ENCODE data around the gene KLF6.

The KLF6 gene

DNA sequence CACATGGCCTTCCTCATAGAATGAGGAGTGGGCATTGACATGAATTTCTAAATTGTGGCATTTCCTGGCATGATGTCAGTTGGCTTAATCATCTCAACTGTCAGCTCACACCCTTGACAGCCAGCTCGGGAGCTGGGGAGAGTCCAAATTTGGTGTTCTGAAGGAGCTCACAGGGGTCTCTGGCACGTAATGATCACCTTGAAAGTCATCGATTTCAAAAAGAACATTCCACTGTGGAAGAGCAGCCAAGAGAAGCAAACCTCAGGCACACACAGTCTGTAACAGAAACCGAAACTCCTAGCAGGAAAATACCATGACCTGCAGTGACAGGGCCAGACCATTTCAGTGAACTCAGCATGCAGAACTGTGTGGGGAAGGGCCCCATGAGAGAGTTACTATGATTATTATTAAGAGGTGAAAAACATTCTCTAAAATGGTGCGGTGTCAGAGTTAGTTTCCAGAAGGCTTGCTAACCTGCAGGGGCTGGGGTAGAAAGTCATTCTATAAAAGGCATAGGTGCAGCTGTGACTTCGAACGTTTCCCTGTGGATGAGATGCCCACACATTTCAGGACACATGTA is 26.4 kb upstream of the KLF6 start:
- DNase-seq = peak; percentile 89 to 98 (median 95)

DNA sequence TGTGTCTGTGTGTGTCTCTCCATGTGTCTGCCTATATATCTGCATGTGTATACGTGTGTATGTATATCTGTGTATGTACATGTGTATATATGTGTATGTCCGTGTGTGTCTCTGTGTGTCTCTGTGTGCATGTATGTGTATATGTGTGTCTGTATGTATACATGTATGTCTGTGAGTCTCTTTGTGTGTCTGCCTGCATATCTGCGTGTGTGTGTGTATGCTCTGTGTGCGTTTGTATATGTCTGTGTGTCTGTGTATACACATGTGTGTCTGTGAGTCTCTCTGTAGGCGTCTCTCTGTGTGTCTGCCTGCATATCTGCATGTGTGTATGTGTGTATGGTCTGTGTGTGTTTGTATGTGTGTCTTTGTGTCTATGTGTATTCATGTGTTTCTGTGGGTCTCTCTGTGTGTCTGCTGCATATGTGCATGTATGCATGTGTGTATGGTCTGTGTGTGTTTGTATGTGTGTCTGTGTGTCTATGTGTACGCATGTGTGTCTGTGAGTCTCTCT is 23.7 kb upstream of the KLF6 start:
- no peak for DNase-seq

DNA sequence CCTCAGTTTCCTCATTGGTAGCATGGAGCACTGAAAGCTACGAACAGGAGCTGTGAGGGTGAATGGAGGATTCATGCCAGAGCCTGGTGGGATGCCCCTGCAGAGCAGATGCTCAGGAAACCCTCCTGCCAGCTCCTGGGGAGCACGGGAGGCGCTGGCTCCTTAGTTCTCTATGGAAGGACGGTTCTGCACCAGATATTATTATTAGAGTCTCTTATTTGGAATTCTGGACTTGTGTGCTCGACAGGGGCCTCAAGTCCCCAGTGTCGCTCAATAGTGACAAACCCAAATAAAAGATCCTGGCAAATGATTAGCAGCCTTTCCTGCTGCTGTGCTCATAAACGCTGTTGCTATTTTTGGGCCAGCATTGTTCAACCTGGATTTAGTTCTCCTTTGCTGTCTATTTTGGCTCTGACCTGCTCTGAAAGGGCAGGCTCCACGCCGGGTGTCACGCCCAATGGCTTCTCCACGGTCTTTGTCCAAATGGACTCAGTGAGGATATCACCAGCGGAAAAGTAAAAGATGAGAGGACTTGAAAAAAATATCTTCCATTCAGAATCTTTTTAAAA is 23.0 kb upstream of the KLF6 start:
- DNase-seq = no peak

DNA sequence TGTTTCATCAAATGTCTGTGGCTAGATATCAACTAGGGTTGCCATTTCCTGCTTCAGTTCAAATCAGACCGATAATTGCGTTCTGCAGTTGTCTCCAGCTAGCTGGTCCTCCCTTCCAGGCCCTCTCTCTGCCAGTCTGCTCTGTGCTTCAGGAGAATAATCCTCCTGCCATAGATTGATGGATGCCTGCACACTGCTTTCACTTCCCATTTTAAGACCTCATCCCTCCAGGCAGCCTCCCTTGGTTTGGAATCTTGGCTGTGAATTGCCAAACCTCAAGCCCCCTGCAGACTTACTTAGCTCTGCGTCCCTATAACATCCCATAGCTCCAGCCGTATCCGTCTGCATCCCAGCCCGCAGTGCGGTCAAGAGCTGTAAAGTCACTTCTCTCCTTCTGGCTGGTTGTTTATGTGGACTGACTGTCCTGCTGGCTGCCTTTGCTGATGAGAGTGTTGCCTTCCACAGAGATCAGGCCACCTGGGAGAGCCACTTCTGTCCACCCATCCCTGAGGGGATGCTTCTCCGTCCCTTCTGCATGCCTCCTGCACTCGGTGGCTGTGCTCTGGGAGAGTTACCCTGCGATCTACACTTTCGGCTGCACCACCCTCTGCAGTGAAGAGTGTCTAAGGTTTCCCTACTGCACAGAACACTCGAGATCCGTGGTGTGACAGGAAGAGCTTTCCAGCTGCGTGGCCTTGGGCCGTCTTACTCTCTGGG is 22.4 kb upstream of the KLF6 start:
- DNase-seq = peak; percentile 43 to 61 (median 52)

DNA sequence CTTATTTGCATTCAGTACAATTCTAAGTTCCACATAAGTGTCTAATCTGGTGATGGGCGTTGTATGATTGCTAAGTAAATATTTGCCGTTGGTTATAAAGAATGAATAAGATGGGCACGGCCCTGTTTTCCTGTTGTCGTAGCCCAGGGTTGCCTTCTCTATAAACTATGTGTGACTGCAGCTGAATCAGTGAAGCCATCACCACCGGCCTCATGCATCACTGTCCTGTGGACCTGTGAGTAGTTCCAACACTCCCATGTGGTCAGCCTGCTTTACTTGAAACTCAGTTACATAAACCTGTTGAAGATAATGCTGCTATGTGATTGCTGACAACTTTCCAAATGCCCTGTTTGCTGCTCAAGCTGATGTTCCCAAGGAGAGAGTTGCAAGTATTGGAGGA is 21.6 kb upstream of the KLF6 start:
- DNase-seq = peak; percentile 66 to 78 (median 68)

DNA sequence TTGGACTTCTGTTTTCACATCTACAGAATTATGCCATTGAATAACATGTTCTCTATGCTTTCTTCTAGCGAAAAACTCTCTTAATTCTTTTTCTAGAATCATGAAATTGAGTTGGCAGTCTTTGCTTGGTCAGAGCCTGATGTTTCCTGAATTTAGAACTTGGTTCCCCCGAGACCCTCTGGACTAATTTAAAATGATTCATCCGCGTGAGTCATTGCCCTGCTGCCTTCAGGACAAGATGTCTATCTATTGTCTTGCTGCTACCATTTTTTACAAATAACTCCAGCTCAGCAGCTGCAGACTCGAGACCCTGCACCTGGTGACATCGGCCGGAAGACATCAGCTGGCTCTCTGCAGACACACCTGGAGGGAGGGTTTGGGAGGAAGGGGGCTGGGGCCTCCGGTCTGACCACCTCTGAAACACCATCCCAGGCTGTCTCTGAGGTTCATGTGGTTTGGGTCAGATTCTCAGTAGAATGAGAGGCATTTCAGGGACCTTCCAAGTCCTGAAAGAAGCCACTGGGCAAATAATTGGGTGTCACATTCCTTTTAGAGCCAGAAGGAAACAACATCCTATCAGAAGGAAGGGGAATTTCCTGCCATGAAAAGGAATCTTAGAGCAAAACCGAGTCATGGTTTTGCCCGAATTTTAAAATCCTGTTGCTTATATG is 20.9 kb upstream of the KLF6 start:
- DNase-seq = peak; percentile 84 to 97 (median 94)

DNA sequence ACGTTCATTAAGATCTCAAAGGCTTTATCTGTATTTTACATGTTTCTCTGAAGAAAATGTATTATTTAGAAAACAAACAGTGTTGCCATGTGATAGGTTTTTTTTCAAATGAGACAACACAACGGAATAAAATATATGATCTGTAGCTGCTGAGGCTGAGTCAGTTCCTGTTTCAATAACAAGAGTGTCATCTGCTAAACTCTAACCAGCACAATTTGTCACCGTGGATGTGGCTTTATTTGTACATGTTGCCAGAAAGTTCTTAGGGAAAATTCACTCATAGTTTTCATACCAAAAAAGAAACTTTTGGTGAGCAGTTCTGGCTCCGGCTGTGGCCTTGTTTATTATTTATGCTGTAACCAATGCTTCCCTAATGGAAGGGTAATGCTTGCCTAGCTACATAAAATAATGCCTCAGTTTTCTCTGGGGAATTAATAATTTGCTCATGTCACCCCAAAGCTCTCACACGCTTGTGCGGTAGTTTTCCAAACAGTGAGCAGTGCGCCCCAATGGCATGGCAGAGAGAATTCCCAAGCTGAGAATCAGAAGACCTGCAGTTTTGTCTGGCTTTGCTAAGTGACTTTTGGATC is 20.3 kb upstream of the KLF6 start:
- DNase-seq = peak; percentile 87 to 99 (median 96)

DNA sequence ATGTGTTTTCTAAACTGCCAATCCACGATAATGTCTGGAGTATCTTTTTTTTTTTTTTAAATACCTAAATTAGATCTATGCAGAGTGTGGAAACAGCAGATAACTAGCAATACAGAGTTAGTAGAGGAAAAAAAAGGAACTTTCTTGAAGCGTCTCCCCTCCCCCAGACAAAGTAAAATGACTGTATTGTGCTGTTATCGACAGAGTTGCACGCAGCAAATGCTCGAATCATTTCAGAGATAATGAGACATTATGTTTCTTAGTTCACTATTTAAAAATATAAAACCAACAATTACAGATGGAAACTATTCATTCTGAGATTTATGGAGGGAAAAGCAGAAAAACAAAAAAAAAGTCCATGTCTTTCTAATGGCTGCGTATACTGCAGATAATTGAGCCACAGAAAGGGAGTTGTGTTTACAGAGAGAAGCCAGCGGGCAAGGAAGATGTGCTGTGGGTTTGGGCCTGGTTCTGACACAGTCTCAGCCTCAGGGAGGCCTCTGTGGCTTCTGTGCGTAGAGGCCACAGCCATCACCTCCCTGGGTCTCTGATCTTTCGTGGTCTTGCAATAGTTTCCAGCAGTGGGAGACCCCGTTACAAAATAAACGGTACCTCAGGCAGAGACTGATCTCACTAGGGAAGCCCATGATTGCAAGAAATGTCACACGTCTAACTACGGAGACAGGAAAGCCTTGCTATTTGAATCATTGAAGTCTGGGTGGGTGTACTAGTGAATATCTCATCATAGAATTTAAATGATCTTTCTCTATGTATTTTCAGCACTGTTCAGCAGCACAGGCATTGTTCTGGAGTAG is 19.1 kb upstream of the KLF6 start:
- peak; percentile 92 to 99 (median 97) for DNase-seq

DNA sequence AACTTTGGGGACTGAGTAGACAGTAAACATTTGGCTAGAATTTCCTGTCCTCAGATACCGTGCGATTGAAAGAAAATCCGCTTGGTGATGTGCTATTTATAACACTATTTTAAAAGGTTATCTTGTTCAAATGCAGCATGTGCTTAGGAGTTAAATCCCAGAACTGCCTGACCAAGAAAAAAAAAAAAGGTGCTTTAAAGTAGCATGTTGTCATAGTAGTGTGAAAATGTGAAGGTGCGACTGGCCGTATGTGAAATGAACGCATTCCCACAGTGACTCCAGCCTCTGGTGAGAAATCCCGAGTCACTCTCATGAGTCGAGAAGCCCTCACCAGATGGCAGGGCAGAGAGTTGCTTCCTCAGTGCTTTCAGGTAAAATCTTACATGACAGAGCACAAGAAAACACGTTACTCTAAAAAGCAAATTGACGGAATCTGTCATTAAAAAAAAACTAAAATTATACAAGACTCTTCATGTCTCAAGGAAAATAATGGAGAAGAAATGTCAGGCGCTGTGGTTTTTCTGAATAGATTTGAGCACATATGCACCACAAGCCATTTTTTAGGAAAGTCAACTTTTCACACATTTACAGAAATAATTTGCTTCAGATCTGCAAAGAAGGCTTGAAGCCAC is 18.4 kb upstream of the KLF6 start:
- peak; percentile 80 to 84 (median 81) for DNase-seq

DNA sequence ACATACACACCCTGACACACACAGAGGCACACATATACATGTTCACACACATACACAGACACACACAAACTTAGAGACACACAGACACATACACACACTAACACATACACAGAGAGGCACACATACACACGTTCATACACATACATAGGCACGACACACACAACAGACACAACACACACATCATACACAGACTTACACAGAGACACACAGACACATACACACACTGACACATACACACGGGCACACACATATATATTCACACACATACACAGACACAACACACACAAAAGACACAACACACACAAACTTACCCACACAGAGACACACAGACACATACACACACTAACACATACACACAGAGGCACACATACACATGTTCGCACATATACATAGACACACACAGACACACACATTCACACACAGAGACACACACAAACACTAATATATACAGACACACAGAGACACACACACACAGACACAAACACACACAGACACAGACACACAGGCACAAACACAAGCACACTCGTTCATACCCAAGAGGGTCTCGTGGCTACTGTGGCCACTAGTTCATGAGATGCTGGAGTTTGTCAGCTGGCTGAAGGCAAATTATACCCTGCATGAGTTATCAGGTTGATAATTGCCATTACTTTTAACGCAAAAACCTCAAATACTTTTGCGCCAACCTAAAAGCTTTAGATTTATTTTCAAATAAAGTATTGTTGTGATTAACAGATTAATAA is 17.7 kb upstream of the KLF6 start:
- no peak for DNase-seq

DNA sequence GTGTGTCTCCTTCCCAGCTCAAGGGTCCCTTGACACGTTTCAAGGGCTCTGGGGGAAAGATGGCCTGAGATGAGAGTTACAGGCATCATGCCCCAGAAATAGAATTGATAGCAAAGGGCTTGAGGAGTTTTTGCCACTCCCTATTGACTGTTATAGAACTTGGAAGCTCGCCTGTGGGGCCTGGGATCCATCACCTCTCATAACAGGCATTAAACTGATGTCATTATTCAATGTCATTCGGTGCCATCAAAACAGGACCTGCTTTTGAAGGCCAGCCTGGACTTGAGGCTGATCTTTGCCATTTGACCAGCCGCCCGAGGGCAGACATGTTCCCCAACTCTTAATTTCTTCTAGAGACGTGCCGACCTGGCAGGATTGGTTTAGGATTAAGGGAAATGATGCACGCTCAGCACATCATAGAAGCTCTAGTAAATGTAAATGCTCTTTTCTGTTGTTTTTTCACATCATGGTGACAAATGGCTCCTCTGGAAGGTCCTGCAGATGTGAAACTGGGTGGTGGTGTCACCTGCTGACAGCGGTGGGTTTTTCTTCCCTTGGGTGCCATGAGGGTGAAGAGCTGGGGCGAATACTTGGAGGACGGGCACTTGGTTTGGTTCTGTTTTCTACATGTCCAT is 16.7 kb upstream of the KLF6 start:
- no peak for DNase-seq

DNA sequence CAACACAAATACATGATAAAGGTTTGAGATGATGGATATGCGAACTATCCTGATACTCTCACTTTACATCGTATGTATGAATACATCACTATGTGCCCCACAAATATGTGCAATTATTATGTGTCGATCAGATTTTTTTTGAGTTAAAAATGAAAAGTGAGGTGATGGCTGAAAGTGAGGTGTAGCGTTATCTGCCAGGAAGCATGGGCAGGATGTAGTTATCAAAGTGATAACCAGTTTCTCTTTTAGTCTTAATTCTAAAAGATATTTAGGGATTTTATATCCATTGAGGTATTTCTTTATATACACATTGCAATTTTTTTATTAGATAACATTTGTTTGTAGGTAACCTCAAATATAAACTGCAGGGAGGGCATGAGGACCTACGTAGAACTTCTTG is 15.6 kb upstream of the KLF6 start:
- DNase-seq = no peak

DNA sequence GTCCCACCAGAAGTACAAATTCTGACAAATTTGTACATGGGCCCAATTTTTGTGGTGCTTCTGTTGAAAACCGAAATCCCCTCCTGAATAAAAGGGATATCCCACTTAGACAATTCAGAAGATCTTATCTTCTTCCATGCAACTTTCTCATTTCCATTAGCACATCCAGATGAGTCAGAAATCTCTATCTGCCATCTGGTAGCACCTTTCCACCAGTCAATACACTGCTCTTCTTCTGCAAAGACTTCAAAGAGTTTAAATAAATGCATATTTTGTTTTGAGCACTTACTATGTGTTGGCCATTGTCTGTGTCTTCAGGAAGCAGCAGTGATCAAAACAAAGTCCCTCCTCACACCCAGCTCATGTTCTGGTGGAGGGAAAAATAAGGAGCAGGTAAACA is 12.7 kb upstream of the KLF6 start:
- DNase-seq = no peak

DNA sequence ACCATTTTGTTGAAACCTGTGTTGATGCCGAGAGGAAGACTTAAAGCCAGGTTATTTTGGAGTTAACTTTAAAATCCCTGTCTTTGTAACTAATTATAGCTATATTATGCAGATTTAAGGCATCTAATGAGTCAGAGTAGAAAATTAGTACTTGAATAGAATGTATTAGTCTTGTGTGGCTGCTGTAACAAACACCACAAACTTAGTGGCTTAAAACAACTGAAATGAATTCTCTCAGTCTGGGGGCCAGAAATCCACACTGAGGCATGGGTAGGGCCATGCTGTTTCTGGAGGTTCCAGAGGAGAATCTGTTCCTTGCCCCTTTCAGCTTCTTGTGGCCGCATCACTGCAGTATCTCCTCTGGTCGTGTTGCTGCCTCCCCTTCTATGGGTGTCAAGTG is 8.5 kb upstream of the KLF6 start:
- DNase-seq = no peak

DNA sequence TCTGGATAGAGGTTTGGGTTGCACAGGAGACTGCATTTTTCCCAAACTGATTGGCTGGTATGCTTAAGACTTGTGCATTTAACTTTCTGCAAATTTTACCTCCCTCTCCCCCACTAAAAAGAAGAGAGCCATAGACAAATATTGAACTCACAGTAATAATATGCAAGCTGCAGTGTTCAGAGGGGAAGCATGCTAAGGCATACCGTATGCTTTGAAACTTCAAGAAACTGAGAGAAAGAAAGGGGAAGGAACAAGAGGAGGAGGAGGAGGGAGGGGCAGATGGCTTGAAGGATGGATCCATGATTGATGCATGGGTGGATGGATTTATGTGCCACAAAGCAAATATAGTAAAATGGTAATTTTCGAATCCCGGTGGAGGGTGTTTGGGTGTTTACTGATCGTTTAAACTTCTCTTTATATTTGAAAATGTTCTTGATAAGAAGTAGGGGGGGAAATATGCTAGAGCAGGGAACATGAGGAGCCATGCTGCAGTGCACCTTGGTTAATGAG is 7.8 kb upstream of the KLF6 start:
- DNase-seq = peak in 1 of 3 donors; percentile 9

DNA sequence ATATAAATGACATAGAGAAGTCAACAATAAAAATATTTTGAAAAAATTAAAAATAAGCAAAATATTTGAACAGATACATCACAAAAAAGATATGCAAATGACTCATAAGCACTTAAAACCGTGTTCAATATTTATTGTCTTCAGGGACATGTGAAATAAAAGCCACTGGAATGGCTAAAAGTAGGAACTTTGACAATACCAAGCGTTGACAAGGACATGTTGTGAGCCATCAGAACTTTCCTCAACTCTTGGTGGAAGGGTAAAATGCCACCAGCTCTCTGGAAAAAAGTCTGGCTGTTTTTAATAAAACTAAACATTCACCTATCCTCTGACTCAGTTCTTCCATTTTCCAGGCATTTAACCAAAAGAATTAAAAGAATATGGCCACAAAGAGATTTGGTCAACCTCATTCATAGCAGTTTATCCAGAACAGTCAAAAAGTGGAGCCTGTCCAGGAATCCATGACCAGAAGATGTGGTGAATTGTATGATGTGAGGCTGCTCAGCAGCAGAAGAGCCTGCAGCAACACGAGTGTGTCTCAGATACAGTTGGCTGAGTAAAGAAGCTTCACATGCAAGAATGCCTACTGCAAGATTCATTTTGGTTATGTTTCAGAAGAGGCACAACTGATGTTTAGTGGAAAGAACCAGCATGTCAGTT is 7.1 kb upstream of the KLF6 start:
- DNase-seq = no peak

DNA sequence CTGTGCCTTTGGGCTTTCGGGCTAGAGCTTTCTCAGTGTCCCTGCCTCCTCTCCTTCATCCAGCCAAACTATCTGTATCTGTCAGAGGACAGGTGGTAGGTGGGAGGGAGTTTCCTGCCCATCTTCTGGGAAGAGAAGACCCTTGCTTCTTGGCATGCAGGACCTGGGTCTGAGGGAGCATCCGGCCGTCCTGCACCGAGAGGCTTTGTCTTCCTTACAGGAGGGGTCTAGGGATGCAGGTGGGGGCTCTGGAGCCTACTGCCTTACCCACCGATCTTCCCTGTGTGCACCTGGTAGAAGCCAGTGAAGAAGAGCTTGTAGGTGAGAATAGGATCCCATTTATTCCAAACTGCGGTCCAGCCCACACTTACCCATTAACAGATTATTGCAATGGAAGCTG is 5.8 kb upstream of the KLF6 start:
- no peak for DNase-seq

DNA sequence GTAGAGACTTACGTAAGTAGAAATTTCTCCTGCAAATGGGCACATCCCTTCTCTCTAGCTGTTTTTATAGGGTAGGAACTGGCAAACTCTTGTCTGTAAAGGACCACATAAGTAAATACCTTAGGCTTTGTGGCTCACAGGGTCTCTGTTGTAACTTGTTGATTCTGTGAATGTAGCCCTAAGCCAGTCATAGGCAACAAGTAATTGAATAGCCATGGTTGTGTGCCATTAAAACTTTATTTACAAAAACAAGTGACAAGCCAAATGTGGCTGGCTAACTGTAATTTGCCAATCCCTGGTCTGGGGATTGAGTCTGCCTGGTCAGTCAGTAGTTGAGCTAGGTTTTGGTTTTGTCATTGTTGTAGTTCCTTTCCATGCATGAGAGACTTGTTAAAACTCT is 5.3 kb upstream of the KLF6 start:
- DNase-seq = no peak

DNA sequence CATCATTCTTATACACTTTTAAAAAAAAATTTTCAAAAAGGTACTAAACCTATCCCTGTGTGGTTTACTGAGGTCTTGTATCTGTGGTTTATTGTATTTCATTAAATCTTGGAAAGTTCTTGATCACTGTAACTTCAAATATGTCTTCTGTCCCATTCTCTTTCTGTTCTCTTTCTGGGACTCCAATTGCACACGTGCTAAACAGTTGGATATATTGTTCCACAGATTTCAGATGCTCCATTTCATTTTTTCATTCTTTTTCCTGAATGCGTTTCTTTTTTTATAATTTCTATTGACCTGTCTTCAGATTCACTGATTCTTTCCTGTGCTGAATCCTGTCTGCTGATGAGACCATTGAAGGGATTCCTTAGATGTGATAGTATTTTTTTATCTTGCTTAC is 4.6 kb upstream of the KLF6 start:
- DNase-seq = no peak

DNA sequence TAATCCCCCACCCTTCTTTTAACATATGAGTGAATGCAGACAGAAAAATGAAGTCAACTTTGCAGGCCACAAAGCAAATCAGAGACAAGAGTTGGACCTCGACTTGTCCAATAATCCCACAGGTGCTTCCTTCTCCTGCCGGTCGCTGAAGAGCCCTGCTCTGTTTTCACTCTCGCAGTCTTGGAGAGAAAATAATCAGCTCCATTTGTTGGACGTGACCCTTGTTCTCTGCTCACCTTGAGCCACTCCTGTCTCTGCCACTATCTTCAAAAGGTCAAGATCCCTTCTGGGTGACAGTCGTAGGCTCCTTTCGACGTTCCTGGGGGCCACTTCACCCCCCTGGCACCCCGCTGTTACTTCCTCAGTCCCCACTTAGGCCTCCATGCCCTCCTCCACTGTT is 2.8 kb upstream of the KLF6 start:
- no peak for DNase-seq

All from suppressor macrophage treated with lipopolysaccharide for 1 hour (primary cell).